Activated CD4-positive, alpha-beta T cell treated with anti-CD3 and anti-CD28 coated beads, Interleukin-2, amount 50 U/mL, for 4 hours (primary cell): ENCODE data around the gene ARHGEF11.
"Not testable (repeated sequence)": the region's sequence is repeated elsewhere in the genome, so short reads cannot be mapped to it uniquely, and the experiment has no call there.

ENCODE experiments used
- DNase-seq, 2 experiments: peaks; one replicate each; pipeline ENCODE4 v3.0.0-alpha.2; 2020

ARHGEF11 gene

DNA sequence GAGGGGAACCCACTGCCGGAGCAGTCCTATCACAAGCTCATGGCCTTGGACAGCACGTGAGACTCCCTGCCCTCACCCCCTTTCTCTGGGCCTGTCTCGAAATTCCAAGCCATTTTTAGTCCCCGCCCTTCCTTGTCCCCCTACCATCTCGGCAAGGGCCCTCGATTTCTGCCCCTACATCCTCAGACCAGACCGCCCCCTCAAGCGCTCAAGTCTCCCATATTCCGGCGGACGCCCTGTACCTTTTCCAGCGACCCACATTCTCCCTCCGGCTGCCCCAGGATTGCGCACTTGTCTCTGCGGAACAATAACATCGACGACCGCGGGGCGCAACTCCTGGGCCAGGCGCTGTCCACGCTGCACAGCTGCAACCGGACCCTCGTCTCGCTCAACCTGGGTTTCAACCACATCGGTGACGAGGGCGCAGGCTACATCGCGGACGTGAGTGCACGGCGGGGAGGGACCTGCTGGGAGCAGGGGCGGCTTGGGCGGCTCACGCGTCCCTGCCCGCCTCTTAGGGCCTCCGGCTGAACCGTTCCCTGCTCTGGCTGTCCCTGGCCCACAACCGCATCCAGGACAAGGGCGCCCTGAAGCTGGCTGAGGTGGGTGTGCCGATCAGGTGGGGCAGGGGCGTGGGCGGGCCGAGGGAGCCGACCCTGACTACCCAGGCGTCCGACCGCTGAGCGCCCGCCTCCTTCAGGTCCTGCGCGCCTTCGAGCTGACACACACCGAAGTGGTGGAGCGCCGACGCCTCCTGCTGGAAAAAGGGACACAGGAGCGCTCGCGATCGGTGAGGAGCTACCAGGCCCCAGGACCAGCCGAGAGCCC lies 118.1 kb downstream of the ARHGEF11 start:
- DNase-seq, result peak; percentile 59 to 63

DNA sequence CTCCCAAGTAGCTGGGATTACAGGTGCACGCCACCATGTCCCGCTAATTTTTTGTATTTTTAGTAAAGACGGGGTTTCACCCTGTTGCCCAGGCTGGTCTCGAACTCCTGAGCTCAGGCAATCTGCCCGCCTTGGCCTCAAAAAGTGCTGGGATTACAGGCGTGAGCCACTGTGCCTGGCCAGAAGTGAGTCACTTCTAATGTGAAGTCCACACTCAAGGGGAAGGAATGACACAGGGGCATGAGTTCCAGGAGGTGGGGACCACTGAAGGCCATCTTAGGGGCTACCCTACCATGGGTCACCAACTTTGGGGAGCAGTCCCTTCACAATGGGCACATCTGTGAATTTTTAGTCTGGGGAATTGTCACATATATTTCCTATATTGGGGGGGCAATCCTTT lies 118.8 kb downstream of the ARHGEF11 start:
- not testable (repeated sequence) for DNase-seq

DNA sequence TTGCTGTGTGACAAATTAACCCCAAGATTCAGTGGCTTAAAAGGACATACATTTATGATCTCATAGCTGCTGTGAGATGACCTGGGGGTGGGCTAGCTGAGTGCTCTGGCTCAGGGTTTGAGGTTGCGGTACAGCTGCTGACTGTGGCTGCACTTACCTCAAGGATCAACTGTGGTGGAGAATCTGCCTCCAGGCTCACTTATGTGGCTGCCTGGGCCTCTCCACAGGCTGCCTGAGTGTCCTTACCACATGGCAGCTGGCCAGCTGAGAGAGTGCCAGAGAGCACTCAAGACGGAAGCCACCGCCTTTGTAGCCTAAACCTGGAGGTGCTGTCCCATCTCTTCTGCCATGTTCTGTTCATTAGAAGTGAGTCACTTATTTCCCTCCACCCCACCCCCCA lies 119.4 kb downstream of the ARHGEF11 start:
- no peak for DNase-seq

DNA sequence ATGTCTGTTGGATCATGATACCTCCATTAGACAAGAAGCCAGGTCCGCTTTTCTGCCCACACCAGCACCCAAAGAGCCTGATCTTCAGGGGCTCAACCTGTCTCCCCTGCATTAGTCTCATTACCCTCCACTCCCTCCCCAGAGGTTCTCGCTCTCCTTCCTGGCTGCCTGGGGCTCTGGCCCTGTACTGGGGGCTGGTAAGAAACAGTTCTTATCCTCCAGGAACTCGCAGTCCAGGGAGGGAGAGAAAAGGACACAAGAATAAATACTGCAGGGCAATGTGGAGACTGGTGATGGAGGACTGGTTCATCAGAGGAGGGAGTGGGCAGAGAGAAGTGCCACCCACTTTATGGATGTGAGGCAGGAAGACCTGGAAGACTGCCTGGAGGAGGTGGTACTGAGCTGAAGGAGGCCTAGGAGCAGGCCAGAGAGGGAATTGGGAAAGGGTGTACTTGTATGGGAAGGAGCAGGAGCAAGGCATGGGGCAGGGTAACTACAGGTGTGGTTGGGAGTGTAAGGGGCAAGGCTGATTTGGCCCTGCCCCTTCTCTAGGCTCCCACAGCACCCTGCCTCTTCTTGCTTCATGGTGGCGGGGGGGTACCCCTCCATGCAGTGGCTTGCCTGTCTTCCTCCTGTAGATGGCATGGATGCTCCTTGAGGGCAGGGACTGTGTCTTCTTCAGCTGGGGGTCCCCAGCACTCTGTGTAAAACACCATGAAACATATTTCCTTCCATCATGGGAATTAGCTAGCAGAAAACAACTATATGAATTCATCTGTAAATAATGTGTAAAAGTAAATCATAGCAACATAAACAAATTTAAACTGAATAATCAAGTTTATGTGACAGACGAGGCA lies 120.2 kb downstream of the ARHGEF11 start:
- no peak for DNase-seq

DNA sequence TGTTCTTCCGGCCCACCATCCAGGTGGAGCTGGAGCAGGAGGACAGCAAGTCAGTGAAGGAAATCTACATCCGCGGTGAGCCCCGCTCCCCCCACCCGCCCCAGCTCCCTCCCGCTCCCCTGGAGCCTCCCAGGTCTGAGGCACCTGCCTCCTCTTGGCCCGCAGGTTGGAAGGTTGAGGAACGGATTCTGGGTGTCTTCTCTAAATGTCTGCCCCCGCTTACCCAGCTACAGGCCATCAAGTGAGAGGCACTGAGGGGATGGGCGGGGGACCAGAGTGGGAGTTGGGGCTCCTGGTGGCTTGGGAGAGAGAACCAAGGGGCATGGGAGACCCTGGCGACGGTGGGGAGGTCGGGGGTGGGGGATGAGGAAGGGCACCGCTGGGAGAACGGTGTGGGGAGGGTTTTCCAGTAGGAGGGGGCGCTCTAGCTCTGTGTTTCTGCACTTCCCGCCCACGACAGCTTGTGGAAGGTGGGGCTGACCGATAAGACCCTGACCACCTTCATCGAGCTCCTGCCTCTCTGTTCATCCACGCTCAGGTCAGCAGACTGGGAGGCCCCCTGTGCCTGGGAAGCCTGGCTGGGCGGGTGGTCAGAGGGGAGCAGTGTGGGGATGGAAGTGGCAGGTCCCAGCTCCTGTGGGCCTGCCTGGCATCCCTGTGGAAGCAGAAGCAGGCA lies 120.9 kb downstream of the ARHGEF11 start:
- DNase-seq, result no peak

DNA sequence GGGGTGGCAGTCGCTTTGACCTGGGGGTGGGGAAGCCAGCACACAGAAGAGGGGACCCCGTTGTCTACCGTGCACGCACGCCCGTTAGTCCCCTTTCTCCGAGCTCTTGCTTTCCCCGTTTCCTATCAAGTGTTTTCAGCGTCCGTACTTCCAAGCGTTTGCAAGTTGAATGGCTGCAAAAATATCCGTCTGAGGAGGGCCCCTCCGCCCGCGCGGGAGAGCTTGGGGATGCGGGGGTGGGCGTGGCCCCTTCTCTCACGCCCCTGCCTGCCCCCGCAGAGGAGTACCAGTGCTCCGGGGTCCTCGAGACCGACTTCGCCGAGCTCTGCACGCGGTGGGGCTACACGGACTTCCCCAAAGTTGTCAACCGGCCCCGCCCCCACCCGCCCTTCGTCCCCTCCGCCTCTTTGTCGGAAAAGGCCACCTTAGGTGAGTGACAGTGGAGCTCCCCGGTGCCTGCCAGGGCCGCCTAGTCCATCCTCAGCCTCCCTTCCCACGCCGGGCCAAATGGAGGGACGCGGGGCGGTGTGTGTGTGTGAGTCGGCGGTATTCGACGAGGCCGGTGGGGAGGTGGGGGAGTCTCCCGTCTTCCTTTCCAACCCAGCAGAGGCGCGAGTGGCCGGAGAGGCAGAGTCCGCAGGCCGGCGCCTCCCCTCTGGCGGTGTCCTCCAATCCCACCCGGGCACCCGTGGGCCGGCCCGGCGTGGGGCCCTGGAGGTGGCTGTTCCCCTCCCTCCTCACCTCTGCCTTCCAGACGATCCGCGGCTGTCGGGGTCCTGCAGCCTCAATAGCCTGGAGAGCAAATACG lies 121.7 kb downstream of the ARHGEF11 start:
- DNase-seq, result no peak

DNA sequence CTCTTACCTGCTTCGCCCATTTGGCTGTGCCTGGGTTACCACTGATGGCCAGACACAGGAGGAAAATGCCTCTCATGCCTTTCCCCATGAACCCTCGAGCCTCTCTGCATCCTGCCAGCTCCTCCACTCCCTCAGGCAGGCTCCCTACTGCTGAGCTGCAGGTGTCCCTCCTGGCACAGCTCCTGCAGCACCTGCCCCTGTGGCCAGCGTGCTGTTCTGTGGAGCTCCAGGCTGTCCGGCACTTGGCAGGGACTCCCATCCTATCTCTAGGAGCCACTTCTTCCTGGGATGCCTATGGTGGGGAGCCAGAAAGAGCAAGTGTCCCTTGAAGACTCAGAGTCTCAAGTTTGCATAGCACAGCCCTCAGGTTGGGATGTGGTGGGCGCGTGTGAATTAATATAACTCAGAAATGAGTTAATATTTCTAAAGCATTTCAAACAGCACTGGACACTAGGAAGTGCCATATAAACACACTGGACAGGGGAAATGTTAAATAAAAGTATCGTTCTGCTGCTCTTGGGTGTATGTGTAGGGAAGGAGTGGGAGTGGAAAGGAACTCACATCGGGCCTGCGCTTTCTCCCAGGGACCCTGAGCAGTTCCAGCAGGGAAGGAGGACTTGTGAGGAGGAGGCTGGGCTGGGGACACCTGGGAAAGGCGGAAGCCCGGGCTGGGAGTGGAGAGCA lies 122.4 kb downstream of the ARHGEF11 start:
- no peak for DNase-seq

DNA sequence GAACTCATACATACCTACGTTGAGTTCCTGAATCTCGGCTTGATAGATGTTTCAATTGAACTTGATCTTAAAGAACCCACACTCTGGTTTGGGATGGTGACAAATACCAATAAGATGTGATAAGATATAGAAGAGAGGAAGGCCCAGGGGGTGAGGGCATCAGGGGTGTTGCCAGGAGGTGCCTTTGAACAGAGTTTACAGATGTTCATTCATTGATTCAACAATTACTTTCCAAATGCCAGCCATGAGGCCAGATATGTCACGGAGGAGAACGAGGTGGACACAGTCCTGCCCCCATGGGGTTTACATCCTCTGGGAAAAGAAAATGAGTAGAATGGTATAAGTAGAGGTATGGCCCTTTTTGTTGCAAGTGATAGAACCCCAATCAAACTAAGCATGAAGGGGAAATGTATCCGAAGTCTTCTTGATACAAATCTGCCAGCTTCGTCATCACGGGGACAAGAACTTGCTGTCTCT lies 124.5 kb downstream of the ARHGEF11 start:
- no peak for DNase-seq

DNA sequence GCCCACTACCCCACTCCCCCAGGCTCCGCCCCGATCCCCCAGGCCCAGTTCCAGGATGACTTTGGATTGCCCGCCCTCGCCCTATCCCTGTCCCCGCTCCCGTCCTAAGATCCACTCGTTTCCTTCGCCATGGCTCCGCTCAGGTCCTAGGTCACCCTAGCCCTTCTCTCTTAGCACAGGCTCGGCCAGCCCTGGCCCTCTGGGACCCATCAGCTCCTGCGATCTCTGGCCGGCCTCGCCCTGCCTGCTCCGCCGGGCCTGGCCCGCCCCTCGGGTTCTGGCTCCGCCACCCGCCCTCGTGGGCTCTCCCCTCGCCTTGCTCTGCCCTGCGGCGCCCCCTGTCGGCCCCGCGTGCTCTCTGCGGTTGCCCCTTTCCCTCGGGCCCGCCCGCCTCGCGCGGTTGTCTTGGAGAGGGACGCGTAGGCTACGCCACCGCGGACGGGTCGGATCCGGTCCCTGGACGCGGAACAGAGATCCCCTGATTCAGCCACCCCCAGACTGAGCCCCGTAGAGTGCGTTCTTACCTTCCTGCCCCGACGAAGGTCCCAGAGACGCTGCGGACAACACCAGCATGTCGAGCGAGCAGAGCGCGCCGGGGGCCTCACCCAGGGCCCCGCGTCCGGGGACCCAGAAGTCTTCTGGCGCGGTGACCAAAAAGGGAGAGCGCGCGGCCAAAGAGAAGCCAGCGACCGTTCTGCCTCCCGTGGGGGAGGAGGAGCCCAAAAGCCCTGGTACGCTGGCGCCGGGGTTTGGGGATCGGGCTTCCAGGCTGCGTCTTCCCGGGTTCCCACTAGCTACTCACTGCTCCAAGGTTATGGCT lies 125.1 kb downstream of the ARHGEF11 start, which contains the start of gene LRRC71:
Gene LRRC71 (plus strand): TSS at position 400 of the 820 bp plus-strand sequence. CDS start 172 bp downstream, at position 572.
- DNase-seq, result peak; percentile 40 to 41

DNA sequence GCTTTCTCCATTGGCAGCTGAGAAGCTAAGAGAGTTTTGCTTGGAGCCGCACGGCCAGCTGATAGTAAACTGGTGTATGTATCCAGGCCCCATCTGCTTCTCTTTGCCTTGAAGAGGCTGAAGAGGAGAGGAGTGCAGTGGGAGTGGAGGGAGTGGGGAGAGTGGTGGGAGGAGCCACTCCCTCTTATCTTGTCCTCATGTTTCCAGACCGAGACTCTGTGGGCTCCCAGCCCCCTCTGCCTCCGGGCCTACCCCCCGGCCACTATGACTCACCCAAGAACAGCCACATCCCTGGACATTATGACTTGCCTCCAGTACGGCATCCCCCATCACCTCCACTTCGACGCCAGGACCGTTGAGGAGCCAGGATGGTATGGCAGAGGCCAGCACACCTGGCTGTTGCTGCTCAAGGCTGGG lies 131.1 kb downstream of the ARHGEF11 start:
- no peak for DNase-seq

DNA sequence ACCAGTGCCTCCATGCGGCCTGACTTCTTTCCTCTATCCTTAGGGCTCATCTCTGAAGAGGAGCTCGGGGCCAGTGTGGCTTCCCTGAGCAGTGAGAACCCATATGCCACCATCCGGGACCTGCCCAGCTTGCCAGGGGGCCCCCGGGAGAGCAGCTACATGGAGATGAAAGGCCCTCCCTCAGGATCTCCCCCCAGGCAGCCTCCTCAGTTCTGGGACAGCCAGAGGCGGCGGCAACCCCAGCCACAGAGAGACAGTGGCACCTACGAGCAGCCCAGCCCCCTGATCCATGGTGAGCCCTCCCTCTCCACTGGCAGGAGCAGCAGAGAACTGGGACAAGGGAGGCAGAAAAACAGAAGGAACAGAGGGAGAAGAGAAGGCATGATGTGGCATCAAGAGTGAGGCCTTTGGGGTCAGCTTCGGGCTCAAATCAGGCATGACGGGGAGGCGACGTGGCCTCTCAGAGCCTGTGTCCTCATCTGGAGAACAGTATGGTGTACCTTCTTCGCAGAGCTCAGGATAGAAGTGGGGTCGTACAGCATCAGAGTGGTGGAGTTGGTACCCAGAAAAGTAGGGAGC lies 131.6 kb downstream of the ARHGEF11 start:
- no peak for DNase-seq

DNA sequence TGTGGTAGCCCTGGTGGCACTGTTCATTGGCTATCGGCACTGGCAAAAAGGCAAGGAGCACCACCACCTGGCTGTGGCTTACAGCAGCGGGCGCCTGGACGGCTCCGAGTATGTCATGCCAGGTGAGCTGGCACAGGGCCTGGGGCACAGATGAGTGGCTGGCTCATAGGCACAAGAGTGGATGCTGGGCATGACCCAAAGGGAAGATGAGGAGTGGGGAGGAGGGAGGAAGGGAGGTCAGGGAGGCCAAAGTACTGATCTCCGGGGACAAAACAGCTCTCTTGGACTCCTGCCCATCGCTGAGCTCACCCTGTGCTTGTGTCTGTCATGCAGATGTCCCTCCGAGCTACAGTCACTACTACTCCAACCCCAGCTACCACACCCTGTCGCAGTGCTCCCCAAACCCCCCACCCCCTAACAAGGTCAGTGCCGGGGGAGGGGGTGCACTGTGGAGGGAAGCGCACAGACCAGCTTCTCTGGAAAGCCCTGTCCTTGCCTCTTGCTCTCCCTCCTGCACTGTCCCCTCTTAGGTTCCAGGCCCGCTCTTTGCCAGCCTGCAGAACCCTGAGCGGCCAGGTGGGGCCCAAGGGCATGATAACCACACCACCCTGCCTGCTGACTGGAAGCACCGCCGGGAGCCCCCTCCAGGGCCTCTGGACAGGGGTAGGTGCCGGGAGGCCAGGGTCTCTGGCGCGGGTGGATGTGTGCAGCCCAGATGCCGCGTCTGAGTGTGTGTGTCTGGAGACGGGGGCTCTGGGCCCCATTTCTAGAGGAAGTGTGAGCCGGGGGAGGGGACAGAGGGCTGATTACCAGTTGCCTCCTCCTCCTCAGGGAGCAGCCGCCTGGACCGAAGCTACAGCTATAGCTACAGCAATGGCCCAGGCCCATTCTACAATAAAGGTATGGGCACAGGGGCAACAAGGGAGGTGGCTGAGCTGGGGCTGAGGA lies 132.4 kb downstream of the ARHGEF11 start:
- no peak for DNase-seq

DNA sequence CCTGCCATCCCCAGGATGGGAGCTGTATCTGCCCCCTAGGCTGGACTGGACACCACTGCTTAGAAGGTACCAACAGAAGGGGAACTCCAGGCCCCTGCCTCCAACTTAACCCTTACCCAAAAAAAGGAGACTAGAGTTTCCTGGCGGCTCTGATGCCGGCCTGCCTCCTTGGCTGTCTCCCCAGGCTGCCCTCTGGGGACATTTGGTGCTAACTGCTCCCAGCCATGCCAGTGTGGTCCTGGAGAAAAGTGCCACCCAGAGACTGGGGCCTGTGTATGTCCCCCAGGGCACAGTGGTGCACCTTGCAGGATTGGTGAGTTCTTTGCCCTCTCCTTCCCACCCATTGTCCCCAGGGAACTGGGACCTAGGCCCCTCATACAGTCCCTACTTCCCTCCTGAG lies 133.2 kb downstream of the ARHGEF11 start:
- DNase-seq, result no peak

DNA sequence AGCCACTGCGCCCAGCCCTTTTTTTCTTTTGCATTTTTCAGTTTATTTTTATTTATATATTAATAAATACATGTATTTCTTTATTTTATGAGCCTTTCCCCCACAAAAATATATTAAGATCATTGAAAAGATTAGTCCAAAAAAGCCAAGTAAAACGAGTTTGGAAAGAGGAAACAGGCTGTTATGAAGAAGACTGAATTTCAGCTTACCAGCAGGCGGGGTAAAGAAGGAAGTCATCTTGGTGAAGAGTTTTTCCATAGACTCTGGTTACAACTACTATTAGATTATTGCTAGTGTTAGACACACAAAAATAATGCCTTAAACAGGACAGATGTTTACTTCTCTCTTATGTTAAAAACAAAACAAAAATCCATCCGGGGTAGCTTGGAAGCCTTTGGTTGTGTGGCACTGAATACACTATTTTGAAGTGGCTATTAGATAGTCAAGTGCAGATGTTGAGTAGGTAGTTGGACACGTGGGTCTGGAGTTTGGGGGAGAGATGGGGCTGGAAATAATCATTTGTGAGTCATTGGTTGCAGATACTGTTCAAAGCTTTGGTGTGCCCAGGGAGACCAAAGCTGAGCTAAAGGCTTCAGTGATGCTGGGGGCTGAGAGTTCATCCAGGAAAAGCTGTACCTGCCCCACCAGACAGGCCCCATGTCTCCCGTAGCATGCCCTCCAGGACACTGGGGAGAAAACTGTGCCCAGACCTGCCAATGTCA lies 133.8 kb downstream of the ARHGEF11 start:
- DNase-seq, result no peak

DNA sequence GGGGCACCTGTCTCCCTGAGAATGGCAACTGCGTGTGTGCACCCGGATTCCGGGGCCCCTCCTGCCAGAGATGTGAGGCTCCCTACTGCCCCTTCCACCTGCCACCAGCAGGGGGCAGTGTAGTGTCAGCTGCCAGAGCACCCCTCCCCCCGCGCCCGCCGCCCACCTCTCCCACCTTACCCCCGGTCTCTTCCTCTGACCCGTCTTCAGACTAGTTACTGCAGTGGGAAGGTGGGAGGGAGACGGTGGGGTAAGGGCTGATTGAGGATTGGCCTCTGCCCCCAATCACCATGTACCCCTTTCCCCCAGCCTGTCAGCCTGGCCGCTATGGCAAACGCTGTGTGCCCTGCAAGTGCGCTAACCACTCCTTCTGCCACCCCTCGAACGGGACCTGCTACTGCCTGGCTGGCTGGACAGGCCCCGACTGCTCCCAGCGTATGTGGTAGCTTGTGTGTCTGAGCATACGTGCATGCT lies 135.2 kb downstream of the ARHGEF11 start:
- DNase-seq, result peak; percentile 42 to 45

DNA sequence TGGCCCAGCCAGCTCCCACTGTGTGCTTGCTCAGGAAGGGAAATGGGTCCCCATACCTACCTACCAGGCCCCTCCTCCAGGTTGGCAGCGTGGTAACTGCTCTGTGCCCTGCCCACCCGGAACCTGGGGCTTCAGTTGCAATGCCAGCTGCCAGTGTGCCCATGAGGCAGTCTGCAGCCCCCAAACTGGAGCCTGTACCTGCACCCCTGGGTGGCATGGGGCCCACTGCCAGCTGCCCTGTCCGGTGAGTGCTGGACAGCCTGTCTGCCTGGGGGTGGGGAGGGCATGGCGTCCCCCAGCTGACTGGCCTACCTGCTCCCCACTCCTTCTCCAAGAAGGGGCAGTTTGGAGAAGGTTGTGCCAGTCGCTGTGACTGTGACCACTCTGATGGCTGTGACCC lies 135.9 kb downstream of the ARHGEF11 start:
- DNase-seq, result no peak

DNA sequence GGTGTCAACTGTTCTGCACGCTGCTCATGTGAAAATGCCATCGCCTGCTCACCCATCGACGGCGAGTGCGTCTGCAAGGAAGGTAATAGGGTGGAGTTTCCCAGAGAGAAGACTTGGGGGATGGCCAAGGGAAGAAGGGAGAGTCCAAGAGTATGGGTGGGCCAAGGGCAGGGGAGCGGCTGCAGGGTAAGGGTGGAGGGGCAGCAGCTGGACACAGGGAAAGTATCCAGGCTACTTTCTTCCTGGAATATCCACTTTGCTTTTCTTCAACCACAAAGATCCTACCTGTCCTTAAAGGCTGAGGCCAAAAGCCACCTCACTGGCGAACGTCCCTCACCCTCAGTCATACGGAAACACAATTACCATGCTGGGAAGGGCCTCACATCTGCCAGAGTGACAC lies 136.6 kb downstream of the ARHGEF11 start:
- DNase-seq, result no peak

DNA sequence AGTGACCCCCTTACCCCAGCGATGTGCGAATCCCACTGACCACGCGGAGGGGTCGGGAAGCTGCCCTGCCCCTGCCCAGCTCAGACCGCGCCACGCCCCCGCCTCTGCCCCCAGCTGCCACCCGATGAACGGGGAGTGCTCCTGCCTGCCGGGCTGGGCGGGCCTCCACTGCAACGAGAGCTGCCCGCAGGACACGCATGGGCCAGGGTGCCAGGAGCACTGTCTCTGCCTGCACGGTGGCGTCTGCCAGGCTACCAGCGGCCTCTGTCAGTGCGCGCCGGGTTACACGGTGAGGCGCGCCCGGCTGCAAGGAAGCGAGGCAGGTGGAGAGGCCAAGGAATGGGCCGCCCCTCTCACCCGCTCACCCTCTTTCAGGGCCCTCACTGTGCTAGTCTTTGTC lies 137.0 kb downstream of the ARHGEF11 start:
- no peak for DNase-seq
